Activated gamma-delta T cell treated with Interleukin-2 at 50 U/mL for 16 hours (primary cell): ENCODE measurements around the gene KIAA1217.

Experiments
- DNase-seq: peaks from one replicate; pipeline ENCODE4 v3.0.0-alpha.2; 2020

The KIAA1217 gene

DNA sequence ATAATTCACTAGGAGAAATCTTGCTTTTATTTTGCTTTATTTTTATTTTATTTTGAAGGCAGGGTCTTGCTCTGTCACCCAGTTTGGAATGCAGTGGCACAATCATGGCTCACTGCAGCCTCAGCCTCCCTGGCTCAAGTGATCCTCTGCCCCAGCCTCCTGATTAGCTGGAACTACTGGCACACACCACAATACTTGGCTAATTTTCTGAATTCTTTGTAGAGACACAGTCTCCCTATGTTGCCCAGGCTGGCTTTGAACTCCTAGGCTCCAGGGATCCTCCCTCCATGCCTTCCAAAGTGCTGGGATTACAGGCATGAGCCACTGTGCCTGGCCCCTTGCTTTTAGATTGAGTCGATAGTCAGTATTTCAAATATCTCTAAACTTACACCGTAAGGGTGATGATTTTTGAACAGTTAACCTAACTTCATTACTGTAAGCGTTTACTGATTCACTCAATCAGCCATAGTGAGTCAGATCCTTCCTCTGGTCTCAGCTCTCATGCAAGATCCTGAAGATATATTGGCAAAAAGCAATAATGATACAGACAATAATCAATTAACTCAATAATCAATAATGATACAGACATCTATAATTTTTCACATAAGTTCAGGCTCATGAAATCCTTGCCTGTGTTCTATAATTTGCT lies 239.5 kb downstream of the KIAA1217 start:
- DNase-seq = no peak

DNA sequence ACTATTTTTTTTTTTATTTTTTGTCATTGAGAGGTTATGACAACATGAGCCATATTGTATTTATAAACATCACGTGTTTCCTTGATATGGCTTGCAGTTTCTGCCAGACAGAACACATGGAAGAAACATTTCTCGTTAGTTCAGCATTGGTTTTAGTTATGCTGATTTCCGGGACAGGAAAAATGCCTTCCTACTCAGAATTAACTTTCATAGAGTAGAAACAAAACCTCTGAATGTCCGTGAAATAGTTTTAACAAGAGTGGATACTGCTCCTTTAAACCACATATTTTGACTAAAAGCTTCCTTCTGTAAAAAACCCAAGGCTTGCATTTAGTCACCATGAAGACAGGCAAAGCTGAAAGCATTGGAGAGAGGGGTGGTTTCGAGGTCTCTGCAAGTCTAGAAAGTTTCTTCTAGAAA lies 240.4 kb downstream of the KIAA1217 start:
- DNase-seq = no peak

DNA sequence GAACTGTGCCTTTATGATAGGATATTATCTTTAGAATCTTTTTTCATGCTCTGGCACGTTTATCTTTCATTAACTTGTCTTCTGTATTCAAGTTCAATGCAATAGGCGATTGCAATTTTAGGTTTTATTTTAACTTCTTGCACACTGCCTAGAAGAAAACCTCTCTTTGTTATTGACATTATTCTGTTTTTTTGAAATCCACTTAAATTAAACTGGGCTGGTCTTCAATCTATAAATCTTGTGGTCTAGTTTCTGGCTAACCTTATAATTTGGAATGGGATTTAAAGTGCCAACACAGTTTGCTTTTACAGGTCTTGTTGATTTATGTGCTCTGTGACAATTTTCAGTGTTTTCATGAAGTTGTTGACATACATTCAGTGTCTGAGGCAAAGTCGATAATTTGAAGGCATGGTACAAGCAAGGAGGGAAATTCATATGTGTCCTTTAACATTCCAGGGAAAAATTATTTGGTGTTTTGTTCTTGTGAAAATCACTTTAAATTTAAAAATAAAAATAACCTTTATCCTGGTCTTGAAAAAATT lies 240.9 kb downstream of the KIAA1217 start:
- DNase-seq = no peak

DNA sequence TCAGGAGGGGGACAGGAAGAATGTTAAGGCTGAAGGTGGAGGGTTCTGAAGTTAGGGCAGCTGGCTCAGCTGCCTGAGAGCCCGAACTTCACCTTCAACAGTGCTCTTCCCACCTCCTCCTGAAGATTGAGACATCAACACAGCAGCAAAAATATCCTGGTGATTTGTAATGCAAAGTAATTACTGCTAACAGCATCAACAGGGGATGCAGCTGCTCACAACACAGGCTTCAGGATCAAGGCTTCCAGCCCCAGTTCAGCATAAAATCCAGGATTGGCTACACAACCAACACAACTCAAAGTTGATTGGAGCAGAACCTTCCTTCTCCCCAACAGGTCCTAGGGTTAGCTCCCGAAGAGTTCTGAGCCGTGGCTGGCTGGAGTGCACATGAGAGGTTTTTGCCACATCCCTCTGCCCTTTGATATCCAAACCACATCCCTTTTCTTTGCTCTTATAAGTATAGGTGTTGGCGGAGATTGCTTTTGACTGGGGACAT lies 242.4 kb downstream of the KIAA1217 start:
- no peak for DNase-seq

DNA sequence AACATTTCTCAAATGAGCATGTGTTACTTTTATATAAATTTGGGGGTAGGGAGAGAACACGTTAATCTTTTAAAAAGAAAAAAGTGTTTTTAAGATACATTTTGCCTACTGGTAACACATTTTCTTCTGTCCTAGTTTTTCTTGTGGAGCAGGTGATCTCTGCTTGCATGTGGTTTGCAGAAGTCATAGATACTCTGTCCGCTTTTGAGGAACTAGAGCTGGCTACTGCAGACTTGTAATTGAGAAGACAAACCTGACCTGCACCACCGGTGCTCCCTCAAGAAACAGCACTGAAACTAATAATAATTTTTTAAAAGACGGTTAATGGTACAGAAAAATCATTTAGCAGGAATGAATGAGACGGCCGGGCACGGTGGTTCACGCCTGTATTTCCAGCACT lies 243.1 kb downstream of the KIAA1217 start:
- DNase-seq = no peak

DNA sequence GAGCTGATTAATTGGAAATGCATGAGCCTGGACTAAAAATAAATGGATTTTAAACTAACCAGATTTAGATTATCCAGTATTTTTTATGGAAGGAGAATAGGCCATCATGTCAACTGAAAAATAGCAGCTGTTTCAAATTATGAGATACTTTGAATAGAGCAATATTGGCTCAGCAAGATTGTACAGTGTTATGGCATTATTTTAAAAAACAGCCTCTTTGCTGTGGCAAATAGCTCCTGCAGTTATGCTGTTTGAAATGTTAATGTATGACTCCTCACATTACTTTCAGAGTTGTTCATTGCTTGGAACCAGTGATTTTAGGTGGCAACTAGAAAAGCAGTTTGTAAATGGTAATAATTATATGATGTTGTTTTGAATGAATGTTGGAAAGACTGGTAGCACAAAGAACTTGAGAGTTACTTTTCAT lies 244.5 kb downstream of the KIAA1217 start:
- DNase-seq = no peak

DNA sequence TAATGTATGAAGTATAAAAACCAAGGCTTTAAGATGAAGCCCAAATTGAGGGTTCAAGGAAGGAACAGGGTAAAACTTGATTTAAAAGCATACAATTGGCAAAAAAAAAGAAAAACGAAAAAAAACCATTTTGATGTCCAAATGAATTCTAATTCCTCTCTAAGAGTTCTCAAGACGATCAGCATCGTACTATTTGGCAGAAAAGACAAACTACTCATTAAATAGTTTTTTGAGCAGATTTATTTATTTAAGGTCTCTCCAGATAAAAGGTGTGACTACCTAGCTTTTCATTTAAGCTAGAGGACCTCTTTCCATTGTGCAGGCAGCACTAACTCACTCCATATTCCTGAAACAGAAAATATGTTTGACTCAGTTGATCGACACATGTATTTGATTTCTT lies 245.0 kb downstream of the KIAA1217 start:
- DNase-seq = no peak

DNA sequence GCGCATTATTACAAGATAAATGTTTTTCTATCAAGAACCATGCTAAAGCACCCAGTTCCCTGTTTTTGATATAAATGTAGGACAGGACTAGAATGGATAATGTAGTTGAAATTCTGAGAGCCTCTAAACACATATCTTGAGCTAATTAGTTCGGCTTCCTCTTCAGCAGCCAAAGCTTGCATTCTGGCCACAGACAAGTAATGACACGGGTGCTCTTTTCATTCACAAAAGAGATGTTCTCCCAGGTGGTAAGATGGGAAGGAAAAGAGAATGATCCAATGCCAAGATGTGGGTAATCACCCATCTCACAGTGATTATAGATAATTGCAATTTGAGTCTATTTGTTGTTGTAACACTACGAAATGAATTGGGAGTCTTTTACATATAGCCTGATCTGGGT lies 246.5 kb downstream of the KIAA1217 start:
- no peak for DNase-seq

DNA sequence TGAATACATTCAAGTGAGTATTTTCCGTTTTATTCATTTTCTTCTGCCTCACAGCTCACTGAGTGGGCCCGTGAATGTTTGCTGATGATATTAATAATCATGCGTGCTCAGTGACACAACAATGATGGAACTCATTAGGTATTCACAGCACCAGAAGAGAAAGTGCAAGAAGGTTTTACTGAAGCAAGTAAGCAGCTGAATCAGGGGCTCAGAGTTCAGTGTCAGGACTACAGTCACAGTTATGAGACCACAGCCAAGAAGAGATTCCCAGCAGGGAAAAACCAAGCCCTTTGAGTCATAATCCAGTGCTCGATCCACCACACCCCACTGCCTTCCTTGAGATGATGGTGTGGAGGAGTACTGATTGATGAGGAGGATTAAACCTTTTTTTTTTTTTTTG lies 247.4 kb downstream of the KIAA1217 start:
- DNase-seq = no peak

DNA sequence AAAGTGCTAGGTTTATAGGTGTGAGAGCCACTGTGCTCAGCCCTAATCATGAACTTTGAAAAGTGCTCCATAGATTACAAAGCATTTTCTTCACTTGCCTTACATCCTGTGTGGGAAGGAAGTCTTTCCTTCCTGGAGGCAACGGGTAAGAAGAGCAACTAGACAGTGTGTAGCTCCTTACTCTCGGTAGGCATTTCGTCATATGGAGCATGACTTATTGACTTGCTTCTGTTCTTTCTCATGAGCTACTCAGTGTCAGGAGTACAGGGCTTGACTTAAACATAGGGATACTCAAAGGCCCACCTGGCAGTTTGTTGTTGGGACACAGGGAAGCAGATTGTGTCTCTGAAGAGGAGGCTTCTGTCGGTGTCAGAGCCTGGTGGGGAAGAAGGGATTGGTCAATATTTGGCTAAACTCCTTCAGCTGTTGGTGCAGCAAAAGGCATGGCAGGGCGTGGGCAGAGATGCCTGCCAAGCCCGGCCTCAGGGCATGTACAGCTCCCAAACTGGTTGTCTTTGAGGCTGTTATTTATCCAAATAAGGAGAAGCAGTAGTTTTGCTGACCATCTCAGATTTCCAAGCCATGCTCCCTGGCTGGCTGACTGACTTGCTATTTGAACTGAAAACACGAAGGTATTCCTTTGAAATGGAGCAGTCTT lies 248.9 kb downstream of the KIAA1217 start:
- no peak for DNase-seq

DNA sequence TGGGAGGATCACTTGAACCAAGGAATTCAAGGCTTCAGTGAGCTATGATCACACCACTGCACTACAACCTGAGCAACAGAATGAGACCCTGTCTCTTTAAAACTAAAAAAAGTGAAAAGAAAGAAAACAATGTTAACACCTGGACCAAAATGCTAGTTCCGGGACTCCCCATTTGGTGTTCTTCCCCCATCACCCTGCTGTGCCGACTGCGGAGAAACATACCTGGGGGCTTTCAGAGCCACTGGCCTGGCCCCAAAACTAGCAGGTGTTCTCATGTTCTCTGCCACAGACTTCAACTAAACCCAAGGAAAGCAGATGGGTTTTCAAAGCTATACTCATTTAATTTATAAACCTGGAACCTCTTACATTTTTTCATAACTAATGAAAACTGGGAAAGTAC lies 250.9 kb downstream of the KIAA1217 start:
- DNase-seq = no peak

DNA sequence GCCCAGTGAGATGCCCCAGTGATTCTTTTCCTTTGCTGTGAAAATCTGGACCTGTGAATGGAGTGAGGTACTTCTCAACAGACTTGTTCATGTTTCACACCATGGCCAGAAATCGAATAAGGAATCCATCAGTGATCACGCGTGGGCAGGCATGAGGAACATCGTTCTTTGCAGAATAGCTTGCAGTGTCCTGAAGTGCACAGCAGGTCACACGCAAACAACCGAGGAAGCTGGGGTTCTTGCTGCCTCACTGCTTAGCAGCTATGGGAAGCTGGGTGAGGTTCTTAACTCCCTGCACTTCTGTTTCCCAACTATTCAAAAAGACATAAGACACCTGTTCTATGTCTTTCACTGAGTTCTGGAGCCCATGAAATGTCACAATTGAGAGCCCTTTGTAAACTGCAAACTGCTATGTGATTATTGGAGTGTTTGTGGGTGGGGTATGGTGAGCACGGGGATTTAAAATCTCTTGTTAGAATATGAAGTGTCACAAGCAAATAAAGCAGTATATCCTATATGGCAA lies 253.4 kb downstream of the KIAA1217 start:
- no peak for DNase-seq

DNA sequence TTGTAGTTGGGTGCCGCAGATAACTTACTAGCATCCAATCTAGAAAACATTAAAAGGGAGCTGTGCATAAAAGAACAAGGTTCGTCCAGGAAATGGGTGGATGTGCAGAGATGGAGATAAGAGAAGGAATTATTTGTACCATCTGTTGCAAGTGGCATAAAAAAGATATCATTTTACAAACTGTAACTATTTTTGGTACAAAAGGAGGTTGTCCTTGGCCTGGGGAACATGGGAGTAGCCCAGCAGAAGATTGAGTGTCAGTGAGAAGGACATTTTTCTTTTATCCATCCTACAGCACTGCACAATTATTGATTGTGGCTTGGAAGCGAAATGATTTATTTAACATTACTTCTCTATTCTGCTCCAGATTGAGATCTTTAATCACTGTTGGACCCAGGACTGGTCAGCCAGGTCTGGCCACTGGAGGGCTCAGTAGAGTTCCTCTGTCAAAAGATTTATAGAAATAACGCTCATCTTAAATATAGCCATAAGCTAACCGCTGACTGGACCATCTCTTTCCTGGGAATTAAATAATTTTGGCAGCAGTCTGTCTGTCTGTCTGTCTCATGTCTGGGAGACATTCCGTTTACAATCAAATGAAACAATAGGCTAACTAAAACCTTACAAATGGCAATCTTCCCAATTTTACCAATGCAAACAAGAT lies 254.1 kb downstream of the KIAA1217 start:
- DNase-seq = no peak

DNA sequence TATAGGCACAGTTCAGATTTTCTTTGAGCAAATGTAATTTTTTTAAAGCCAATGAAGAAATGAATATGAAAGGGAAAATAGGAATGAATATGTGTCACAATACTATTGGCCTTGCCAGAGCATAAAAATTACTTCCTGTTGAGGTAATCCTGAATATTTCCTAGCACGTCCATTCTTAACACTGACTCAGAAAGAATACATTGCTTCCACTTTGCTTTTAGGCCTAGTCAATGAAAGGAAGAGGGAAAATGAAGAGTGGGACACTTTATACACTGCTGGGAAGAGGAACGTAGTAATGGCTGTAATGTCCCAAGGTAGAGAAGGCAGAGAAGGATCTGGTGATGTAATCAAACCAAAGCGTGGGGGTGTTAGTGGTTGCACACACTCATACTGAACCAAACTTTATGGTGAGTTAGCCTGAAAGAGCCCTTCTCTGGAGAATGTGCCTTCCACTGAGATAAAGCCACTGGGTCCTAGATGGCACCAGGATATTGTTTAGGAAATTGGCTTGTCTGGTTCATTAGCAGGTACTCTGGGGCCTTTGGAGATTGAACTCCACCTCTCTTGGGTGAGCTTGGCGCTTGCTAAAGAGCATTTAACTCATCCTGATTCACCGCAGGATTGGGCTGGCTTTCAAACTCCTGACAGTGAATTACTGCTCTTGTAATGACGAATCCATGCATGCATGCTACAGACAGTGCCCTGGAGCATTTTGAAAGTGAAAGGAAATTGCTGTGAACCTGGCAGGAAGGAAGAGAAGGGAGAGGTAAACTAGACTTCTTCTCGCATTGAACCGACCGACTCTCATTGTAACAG lies 254.9 kb downstream of the KIAA1217 start:
- DNase-seq = no peak

DNA sequence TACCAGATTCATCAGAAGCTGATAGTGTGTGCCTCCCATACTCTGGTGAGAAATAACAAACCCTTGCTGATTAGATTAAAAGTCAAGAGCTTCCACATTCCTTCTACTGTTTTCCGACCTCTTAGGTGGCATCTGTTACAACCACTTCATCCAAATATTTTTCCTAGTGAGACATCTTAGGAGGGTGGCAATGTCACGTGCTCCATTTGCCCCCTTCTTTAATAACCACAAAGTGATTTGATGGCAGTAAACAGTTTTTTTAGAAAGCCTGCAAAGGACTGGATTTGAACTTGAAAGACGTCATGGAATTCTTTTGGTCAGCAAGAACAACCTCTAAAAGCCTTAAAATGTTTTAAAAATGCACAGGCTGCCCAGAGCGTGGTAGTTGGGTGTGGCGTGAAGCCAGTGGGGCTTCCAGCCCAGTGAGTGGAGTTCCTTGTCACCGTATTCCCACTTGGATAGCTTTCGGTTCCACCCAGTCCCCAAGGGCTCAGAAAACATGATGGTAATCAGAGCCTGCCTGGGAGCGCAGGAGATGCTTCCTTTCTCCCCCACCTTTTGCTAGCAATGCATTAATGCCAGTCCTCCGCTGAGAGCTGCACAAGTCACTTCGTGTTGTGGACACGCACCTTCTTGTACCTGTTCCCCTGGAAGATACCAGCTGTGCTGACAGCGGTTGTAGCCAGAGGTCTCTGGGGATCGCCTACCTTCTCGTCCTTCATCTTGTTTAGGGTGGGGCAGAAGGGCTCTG lies 256.4 kb downstream of the KIAA1217 start:
- DNase-seq = no peak

DNA sequence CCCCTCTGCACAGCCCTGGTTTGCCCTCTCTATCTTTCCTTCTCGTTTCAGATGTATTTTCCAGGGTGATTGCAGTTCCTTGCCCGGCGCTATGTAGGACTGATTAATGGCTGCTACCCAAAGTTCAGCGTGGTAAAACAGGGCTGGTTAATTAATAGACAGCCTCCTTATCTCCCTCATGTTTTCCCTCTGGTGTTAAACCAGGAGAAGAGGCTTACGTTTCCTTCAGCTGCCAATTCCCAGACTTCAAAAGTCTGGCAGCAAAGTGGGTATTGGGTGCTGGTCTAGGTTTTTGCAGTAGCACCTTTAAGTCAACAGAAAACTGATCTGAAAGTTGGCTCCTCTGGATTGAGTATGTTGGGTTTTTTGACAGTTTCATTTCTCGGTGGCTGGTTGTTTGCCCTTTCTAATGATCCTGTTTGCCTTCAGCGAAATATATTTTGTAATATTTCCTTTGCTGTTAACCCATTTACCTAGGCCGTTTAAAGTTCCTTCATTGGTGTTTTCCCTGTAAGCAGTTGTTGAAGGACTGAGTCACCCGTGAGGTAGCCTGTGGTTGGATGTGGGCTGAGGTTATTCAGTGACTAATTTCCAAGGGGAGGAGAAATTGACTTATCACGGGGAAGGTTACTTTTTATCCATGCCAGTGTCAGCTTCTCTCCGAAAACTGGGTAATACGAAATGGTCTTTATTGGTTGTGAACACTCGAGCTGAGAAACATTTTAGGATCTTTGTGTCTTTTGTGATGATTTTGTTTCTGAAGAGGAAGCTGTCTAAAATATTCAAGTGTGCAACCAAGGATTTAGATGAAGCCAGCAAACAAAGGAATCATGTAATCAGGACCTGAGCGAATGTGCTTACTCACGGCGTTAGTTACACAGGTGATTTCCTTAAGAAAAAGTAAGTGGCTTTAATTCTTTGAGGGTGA lies 257.2 kb downstream of the KIAA1217 start:
- no peak for DNase-seq

DNA sequence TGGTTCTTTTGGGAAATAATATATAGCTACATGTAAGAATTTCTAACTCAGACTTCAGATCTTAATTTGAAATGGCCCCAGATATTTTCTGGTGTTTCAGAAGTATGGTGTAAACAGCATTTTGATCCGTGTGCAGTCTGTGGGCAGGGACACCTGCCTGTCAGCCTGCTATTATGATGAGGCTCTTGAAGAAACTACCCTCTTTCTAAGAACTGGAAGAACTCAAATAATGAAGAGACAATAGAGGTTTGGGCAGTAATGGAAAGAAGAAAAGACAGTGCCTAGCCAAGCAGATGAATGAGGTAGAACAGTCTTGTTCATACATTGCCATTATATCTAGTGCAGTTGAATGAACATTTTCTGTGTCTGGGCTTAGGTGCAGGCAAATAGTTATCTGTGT lies 258.2 kb downstream of the KIAA1217 start:
- no peak for DNase-seq

DNA sequence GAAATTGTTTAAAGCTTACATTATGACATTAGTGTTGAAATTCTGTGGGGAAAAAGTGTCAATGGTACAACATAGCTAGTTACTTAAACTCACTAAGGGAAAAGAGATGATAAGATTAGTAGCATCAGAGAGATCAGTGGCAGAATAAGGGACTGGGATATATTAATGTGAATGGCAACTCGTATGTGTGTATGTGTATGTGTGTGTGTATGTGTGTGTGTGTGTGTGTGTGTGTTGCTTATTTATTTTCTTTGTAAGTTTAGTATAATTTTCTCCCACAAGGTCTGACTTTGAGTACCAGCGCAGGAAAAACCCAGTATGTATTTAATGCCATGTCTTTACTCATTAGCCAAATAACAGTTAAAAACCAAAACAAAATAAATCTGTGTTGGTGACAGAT lies 258.7 kb downstream of the KIAA1217 start:
- DNase-seq = no peak

DNA sequence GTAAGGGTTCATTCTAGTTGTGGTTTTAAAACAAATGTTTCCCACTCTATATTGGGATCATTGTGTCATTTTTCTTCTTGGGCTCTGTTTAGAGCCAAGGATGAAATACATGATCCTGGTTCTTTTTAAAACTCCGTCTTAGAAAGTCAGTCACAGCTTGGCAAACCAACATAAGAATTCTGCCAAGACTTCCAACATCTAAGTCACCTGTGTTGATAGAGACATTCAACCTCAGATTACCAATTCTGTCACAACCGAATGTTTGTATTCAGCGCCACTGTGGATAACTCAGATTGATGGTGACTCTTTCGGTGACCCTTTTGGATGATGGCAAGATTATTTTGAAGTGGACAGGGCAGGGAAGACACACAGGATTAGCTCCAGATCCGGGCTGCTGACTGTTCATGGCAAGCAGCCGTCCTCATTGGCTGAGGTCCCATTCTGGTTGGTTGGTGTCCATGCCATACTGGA lies 259.4 kb downstream of the KIAA1217 start:
- no peak for DNase-seq

DNA sequence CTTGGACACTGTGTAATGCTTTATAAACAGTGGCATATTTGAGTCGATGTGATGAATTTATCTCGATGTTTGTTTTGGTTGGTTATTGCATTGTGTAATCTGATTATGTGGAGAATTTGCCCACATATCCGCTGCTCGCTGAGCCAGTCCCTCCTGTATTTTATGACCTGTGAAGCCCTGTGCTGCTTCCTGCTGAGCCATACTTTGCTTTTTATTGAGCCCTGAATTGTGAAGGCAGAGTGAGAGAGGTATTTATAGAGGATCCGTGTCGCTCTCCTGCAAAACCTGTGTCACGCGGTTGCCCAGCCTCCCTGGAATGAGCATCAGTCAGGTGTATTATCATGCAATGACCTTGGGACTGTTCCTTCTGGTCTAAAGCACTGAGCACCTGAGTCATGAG lies 261.1 kb downstream of the KIAA1217 start:
- no peak for DNase-seq

DNA sequence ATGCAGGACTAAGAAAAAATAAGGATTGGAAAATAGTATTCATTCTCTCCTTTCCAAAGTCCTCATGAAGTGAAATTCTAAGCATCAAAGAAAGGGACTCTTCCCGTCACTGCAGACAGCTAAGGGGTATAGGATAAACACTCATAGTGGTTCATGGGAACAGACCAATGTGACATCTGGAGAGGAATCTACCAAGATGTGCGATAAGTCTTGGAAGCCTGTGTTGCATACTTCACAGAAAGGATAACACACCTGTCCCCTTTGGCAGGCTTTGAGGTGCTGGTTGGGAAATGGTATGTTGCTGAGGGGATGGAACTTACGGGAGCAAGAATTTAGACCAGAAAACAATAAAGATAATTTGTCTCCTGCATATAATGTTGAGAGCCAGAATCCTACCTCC lies 266.7 kb downstream of the KIAA1217 start:
- no peak for DNase-seq
